B cell (primary cell): Measurements from ENCODE around the gene SRSF2. TPM values are rescaled to one million over a fixed set of nuclear protein-coding genes. Genes with fewer than 3 reads are reported as not detected.

ENCODE experiments used
- ATAC-seq: fragments of 200-7000 bp; cut with Tn5 transposase; one replicate; pipeline ENCODE4 v1.10.0; 2021; ENCODE audit warnings: low read depth, mild to moderate bottlenecking, moderate number of reproducible peaks, moderate library complexity
- CTCF ChIA-PET: fragments of 350-600 bp; sonication (Branson Sonifier 250); formaldehyde crosslinking; loops from one replicate; lab custom pipeline; 2021; ENCODE audit warnings: antibody characterized with exemption, inconsistent platforms; lab: Charles Lee
- POLR2A ChIA-PET: fragments of 350-600 bp; sonication (Branson Sonifier 250); formaldehyde crosslinking; loops from one replicate; lab custom pipeline; 2021; ENCODE audit warnings: antibody characterized with exemption; lab: Charles Lee
- DNase-seq: peaks from one replicate; pipeline ENCODE4 v3.0.0; 2013
- H2AFZ ChIP-seq: 2 replicates; pipeline ENCODE4 v1.6.1; 2012; ENCODE audit warnings: mild to moderate bottlenecking, low read depth, low read length; ENCODE audit not compliant: insufficient read depth, poor library complexity, severe bottlenecking
- H3K27ac ChIP-seq, 2 donors: 1 replicate in 1 of 2; 2 replicates in 1 of 2; pipeline ENCODE4 v1.5.1; 2012 to 2013; ENCODE audit warnings: low read length in 2 of 2, mild to moderate bottlenecking in 2 of 2, moderate library complexity in 1 of 2
- H3K27me3 ChIP-seq, 4 experiments: fragments of 200-600 bp in 1 of 4; sonication (generic) in 1 of 4; replicated peaks in 1 of 4; 1 replicate in 2 of 4; 2 replicates in 2 of 4; pipeline versions ENCODE4 v1.6.1 to v1.7.0; 2013 to 2016; ENCODE audit warnings: low read length in 3 of 4, mild to moderate bottlenecking in 2 of 4, mixed read lengths in 1 of 4, moderate library complexity in 1 of 4; ENCODE audit not compliant: insufficient read depth in 4 of 4, control insufficient read depth in 3 of 4; ENCODE audit errors: control extremely low read depth in 1 of 4
- H3K36me3 ChIP-seq, 2 experiments: replicated peaks in 1 of 2; 1 replicate in 1 of 2; 2 replicates in 1 of 2; pipeline versions ENCODE4 v1.6.1 to v1.7.1; 2013; ENCODE audit warnings: low read length in 1 of 2; ENCODE audit not compliant: insufficient read depth in 2 of 2, control insufficient read depth in 1 of 2; ENCODE audit errors: control extremely low read depth in 1 of 2, extremely low read depth in 1 of 2
- H3K4me1 ChIP-seq, 2 donors: fragments of 200-600 bp in 1 of 2; sonication (generic) in 1 of 2; 1 replicate in 1 of 2; 2 replicates in 1 of 2; pipeline versions ENCODE4 v1.5.1 to v1.6.1; 2013 to 2017; ENCODE audit warnings: low read length in 2 of 2; ENCODE audit not compliant: control insufficient read depth in 2 of 2, insufficient read depth in 2 of 2
- H3K4me2 ChIP-seq: replicated peaks from 2 replicates; pipeline ENCODE3; 2012; ENCODE audit warnings: mild to moderate bottlenecking, low read depth, low read length; ENCODE audit not compliant: poor library complexity, severe bottlenecking
- H3K4me3 ChIP-seq, 5 experiments: fragments of 200-600 bp in 1 of 5; sonication (generic) in 1 of 5; 1 replicate in 3 of 5; 2 replicates in 2 of 5; pipeline versions ENCODE4 v1.5.1 to v1.7.0; 2011 to 2016; ENCODE audit warnings: low read length in 4 of 5, mild to moderate bottlenecking in 4 of 5, low read depth in 2 of 5, control low read depth in 1 of 5, moderate library complexity in 1 of 5; ENCODE audit not compliant: insufficient read depth in 1 of 5; ENCODE audit errors: control extremely low read depth in 1 of 5, extremely low read depth in 1 of 5
- H3K79me2 ChIP-seq: fragments of 200-600 bp; sonication (generic); one replicate; pipeline ENCODE4 v1.6.0; 2016; ENCODE audit warnings: low read length; ENCODE audit not compliant: control insufficient read depth, insufficient read depth
- H3K9ac ChIP-seq: fragments of 200-600 bp; sonication (generic); 2 replicates; pipeline ENCODE4 v1.6.1; 2017; ENCODE audit warnings: mild to moderate bottlenecking, low read length, moderate library complexity
- H3K9me3 ChIP-seq, 3 donors: one replicate each; pipeline versions ENCODE4 v1.6.1 to v1.7.1; 2013; ENCODE audit warnings: low read length in 2 of 3; ENCODE audit not compliant: control insufficient read depth in 2 of 3, insufficient read depth in 1 of 3; ENCODE audit errors: control extremely low read depth in 1 of 3
- H4K20me1 ChIP-seq: 2 replicates; pipeline ENCODE4 v1.6.0; 2012; ENCODE audit warnings: mild to moderate bottlenecking, low read length; ENCODE audit not compliant: insufficient read depth, control insufficient read depth, poor library complexity, severe bottlenecking
- H3K27ac Mint-ChIP-seq: one replicate; pipeline ENCODE4 v1.8.0; 2021; ENCODE audit warnings: mixed read lengths
- H3K27me3 Mint-ChIP-seq: one replicate; pipeline ENCODE4 v1.8.0; 2021; ENCODE audit warnings: mixed read lengths
- H3K4me1 Mint-ChIP-seq: one replicate; pipeline ENCODE4 v1.8.0; 2021; ENCODE audit warnings: mixed read lengths
- H3K4me3 Mint-ChIP-seq: one replicate; pipeline ENCODE4 v1.8.0; 2021; ENCODE audit warnings: mixed read lengths
- H3K9me3 Mint-ChIP-seq: one replicate; pipeline ENCODE4 v1.8.0; 2022; ENCODE audit warnings: mixed read lengths; ENCODE audit not compliant: insufficient read depth
- EZH2 ChIP-seq: IDR thresholded peaks from 2 replicates; pipeline ENCODE4 v1.6.1; 2012; ENCODE audit warnings: borderline replicate concordance, low read depth, mild to moderate bottlenecking, moderate library complexity, low read length; ENCODE audit not compliant: insufficient read depth, poor library complexity, severe bottlenecking
- WGBS: methylation state at CpG from one replicate; pipeline ENCODE4 v1.1.5; 2013; ENCODE audit warnings: missing lambda C conversion rate; ENCODE audit not compliant: insufficient coverage; 5-methylcytosine and 5-hydroxymethylcytosine counted together
- intact Hi-C: fragments of 100-400 bp; cut with micrococcal nuclease; formaldehyde crosslinking; loops from one replicate; pipeline ENCODE4 v1.10.0; 2022
- polyA plus RNA-seq: library from polyadenylated mRNA; depleted of rRNA; stranded (reverse); fragments of >200 nt; gene quantifications from 2 replicates; pipeline ENCODE4 v1.2.3, GENCODE V29; 2012
- total RNA-seq, 2 donors: library from RNA; stranded (reverse); fragments of 120-200 nt in 1 of 2; gene quantifications; 1 replicate in 1 of 2; 2 replicates in 1 of 2; pipeline versions ENCODE4 v1.2.3 to v1.2.4, GENCODE V29; 2013 to 2022
- TF ChIP-seq, protein P1 (sequence below): fragments of 200-600 bp; IDR thresholded peaks from one replicate; pipeline ENCODE4 v1.8.0; 2022; ENCODE audit warnings: antibody characterized with exemption, mild to moderate bottlenecking

The SRSF2 gene
- total and polyA plus RNA-seq, 2 donors (not counting 1 experiment from before 2014, with no cell fraction given): 362 to 764 TPM

- no peak overlapping the region for H3K27ac ChIP-seq
- H3K4me1 ChIP-seq: peaks cover 11 to 14% of the 10 kb centered on the region in 2 donors
- no peaks in the 10 kb centered on the region for H4K20me1 ChIP-seq
- CTCF ChIA-PET: no interaction called here
- no peaks in the 10 kb centered on the region for H3K9me3 Mint-ChIP-seq
- H3K4me2 ChIP-seq: no peak overlapping the region
- no peak overlapping the region for H3K27ac Mint-ChIP-seq
- no peak overlapping the region for H3K4me3 Mint-ChIP-seq
- no peaks in the 10 kb centered on the region for H3K27me3 Mint-ChIP-seq
- H3K4me3 ChIP-seq: no peak overlapping the region
- no peak for DNase-seq
- no peak overlapping the region for H3K9ac ChIP-seq
- WGBS: 93% methylated on average over 11 of the region's 14 CpGs
- no peaks in the 10 kb centered on the region for H3K9me3 ChIP-seq
- H3K4me1 Mint-ChIP-seq: peaks cover 12% of the 10 kb centered on the region
- H3K79me2 ChIP-seq: peaks cover 11% of the 10 kb centered on the region
- no peak for ATAC-seq
- H3K36me3 ChIP-seq: peaks cover 0 to under 1% of the 10 kb centered on the region in 2 experiments
- TF ChIP-seq EZH2: no peak
- TF ChIP-seq, protein P1, sequence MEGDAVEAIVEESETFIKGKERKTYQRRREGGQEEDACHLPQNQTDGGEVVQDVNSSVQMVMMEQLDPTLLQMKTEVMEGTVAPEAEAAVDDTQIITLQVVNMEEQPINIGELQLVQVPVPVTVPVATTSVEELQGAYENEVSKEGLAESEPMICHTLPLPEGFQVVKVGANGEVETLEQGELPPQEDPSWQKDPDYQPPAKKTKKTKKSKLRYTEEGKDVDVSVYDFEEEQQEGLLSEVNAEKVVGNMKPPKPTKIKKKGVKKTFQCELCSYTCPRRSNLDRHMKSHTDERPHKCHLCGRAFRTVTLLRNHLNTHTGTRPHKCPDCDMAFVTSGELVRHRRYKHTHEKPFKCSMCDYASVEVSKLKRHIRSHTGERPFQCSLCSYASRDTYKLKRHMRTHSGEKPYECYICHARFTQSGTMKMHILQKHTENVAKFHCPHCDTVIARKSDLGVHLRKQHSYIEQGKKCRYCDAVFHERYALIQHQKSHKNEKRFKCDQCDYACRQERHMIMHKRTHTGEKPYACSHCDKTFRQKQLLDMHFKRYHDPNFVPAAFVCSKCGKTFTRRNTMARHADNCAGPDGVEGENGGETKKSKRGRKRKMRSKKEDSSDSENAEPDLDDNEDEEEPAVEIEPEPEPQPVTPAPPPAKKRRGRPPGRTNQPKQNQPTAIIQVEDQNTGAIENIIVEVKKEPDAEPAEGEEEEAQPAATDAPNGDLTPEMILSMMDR: no peak
- no peaks in the 10 kb centered on the region for H3K27me3 ChIP-seq
- POLR2A ChIA-PET: interaction anchor here (0.5 kb wide), 1 partner anchor 77 kb away, joined by 7 read pairs; no protein-coding TSS in a partner anchor
- no peak overlapping the region for H2AFZ ChIP-seq
- intact Hi-C loops: no loop called here
Observed at GRCh38 chr17:76707985-76708807, 28.9 kb downstream of the SRSF2 start.

DNA sequence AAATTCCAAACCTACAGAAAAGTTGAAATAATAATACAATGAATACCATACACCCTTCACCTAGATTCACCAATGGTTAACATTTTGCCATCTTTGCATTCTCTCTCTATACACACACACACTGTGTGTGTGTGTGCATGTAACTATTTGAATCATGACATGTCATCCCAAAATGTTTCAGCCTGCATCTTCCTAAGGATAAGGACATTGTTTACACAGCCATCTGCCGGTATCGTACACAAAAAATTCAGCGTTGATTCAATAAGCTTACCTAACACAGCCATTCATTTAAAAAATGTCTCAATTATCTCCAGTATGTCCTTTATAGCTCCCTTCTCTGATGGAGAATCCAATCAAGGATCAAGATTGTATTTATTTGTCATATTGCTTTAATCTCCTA is 30.3 kb downstream of the SRSF2 start:
- no peaks in the 10 kb centered on the region for H3K36me3 ChIP-seq
- Mint-ChIP-seq H3K27ac (no peak overlapping the region), H3K4me3 (no peak overlapping the region), H3K27me3 (no peaks in the 10 kb centered on the region), H3K9me3 (no peaks in the 10 kb centered on the region), H3K4me1 (peaks cover 12% of the 10 kb centered on the region)
- intact Hi-C loops: no loop called here
- WGBS: 100% methylated on average over 3 of the region's 3 CpGs
- ATAC-seq (no peak), DNase-seq (no peak)
- H3K27ac ChIP-seq: no peak overlapping the region
- no peak overlapping the region for H3K4me3 ChIP-seq
- TF ChIP-seq EZH2: no peak
- TF ChIP-seq, protein P1: no peak
- H3K27me3 ChIP-seq: no peaks in the 10 kb centered on the region
- peaks cover 13% of the 10 kb centered on the region for H3K79me2 ChIP-seq
- CTCF ChIA-PET: no interaction called here
- POLR2A ChIA-PET: interaction anchor here (0.7 kb wide), 1 partner anchor 33 kb away, joined by 4 read pairs; no protein-coding TSS in a partner anchor
- H3K4me1 ChIP-seq: peaks cover 11 to 14% of the 10 kb centered on the region in 2 donors
- H4K20me1 ChIP-seq: no peaks in the 10 kb centered on the region
- H3K9ac ChIP-seq: no peak overlapping the region
- H2AFZ ChIP-seq: no peak overlapping the region
- H3K9me3 ChIP-seq: no peaks in the 10 kb centered on the region
- H3K4me2 ChIP-seq: no peak overlapping the region
